ENCODE results near the gene PTH1R. TPM values are rescaled to one million over a fixed set of nuclear protein-coding genes. Genes with fewer than 3 reads are reported as not detected.
A peak's percentile ranks its signal among the peaks of the same experiment; 100 is the strongest.

The PTH1R gene
- 1 to 10 TPM; 1.4 to 1.7 TPM for total RNA-seq
- long read RNA-seq, partial matches to known transcripts, result 0 of 5 reads
- long read RNA-seq, other reads (novel, unspliced or antisense), result 0 of 5 reads

- intact Hi-C loops (cut with DNase I, micrococcal nuclease), result no loop called here
- no peak for ATAC-seq
- DNase-seq, result no peak
Observed at GRCh38 chr3:46877406-46878125, at the start of gene PTH1R. PTH1R (plus strand) TSS chr3:46877721; CDS start chr3:46883560, 5,839 bp downstream.

DNA sequence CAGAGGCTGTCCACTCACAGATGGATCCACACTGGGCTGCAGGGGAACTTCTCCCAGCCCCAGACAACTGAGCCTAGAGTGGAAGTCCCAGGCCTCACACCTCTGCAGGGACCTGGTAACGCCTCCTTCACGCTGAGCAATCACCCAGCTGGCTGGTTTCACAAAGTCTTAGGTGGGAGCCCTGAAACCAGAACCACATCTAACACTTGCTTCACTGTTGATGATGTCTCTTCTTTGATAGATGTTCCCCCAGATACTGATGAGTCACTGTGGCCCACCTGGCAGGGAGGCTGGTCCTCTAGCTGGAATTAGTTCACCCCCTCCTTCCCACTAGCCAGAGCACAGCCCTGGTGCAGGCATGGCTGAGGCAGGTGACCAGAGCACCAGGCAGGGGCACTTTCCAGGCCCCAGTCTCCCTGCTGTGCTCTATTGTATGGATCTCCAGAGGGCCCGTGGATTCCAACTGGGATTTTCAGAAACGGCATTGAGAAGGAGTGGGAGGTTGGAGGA lies 47.8 kb upstream of the PTH1R start:
- no peak for ATAC-seq
- no peak for DNase-seq
- intact Hi-C loops (cut with DNase I, micrococcal nuclease), result no loop called here

DNA sequence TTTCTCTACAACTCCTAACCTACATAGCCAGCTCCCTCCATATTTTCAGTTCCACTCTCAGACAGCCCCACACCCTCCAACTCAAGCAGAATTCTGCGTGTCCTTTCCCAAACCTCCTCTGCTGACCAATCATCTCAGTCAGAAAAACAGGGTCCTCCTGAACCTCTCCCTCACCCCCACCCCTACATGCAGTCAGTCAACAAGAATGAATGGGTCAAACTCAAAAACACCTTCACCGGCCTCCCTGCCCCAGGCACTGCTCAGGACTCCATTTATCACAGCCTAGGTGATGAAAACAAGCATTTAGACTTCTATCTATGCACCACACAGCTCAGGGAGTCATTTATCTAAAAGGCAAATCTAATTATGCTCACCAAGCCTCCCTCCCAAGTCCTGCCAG lies 46.7 kb upstream of the PTH1R start:
- intact Hi-C loops (cut with DNase I, micrococcal nuclease), result no loop called here
- no peak for DNase-seq
- no peak for ATAC-seq

DNA sequence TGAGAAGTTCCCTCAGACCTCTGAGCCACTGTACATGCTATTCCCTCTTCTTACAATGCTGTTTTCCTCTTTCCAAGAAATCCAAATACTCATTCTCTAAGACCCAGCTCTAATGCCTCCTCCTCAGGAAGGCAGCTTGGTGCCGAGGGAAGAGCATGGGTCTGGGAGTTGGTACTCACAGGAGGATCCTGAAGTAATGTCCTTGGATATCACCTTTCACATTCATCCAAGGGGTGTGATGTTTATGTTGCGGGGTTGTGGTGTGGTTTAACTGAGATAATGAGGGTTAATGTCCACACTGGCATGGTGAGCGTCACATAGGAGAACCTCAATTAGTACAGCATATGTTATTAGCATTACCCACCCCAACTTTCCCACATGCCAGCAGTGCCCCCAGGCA lies 46.2 kb upstream of the PTH1R start:
- no peak for DNase-seq
- intact Hi-C loops (cut with DNase I, micrococcal nuclease), result no loop called here

GRCh38 chr3:46831841-46832240 lies 45.7 kb upstream of the PTH1R start:
- no peak for ATAC-seq
- intact Hi-C loops (cut with DNase I, micrococcal nuclease), result no loop called here
- DNase-seq, result no peak

More for the DNA sequence above, 46.2 kb upstream of the PTH1R start:
- ATAC-seq, result no peak

DNA sequence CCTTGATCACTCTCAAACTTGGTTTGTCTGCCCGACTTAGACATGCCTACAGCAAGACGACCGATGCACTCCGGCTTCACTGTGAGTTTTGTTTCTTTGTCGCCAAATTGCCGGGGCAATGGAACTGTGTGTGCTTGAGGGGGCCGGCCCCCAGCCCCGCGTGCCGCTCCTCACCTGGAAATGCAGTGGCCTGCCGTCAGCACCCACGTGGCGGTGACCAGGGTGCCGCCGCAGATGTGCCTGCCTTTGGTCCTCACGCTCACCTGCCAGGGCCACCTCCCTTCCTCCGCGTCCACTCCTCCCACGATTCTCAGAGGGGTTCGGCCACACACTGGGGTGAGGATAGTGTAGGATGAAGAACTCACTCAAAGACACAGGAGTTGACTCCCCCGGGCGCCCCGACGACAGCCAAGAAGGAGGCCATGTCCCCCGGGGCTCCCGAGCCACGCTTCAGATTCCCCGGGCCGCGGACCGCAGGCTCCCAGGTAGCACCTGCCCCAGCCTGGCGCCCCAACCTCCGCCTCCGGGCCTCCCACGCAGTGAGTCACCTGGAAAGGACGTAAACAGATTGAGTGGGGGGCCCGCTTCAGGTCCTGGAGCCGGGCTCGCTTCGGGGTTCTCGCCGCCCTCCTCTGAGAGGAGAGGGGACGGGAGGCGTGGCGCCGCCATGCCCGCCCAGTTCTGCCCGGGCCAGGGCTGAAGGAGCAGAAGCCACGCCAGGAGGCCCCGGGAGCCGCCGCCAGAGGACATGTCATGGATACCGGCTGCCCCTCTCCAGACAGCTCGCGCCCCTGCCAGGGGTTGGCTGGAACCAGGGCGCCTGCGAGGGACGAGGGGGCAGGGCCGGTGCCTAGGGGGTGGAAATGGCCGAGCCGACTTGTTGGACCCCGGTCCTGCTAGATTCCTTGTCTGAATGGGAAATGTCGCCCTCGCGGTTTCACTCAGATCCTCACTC lies 43.9 kb upstream of the PTH1R start:
- no peak for ATAC-seq
- no peak for DNase-seq
- intact Hi-C loops (cut with DNase I, micrococcal nuclease), result no loop called here

GRCh38 chr3:46835054-46835453 lies 42.5 kb upstream of the PTH1R start:
- no peak for ATAC-seq
- intact Hi-C loops (cut with DNase I, micrococcal nuclease), result no loop called here
- no peak for DNase-seq

DNA sequence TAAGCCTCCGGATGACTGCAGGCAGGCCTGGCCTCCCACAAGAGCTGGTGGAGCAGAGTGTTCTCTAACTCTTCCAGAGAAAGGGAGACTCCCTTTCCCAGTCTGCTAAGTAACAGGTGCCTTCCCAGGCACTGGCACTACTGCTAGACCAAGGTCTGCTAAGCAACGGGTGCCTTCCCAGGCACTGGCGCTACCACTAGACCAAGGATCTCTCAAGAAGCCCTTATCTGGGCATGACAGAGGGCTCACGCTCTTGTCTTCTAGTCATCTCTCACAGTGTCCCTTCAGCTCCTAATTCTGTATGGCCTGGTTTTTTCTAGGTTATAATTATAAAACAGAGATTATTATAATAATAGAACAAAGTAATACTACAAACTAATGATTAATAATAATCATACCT lies 42.0 kb upstream of the PTH1R start:
- DNase-seq (no peak), ATAC-seq (no peak)
- intact Hi-C loops (cut with DNase I, micrococcal nuclease), result no loop called here

GRCh38 chr3:46838301-46838700 lies 39.2 kb upstream of the PTH1R start:
- ATAC-seq (no peak), DNase-seq (no peak)
- intact Hi-C loops (cut with DNase I, micrococcal nuclease), result no loop called here

GRCh38 chr3:46840491-46840890 lies 37.0 kb upstream of the PTH1R start:
- intact Hi-C loops (cut with DNase I, micrococcal nuclease), result no loop called here
- DNase-seq, result no peak
- no peak for ATAC-seq

DNA sequence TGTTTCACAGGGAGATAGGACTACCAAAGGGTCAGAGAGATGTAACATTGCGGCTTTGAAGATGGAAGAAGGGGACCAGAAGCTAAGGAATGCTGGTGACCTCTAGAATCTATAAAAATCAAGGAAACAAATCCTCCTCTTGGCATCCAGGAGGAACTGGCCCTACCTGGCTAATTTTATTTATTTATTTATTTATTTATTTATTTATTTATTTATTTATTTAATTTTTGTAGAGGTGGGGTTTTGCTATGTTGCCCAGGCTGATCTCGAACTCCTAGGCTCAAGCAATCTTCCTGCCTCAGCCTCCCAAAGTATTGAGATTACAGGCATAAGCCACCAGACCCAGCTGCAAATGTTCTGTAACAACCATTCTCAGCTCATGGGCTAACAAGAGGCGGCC lies 34.0 kb upstream of the PTH1R start:
- DNase-seq (no peak), ATAC-seq (no peak)
- intact Hi-C loops (cut with DNase I, micrococcal nuclease), result no loop called here

DNA sequence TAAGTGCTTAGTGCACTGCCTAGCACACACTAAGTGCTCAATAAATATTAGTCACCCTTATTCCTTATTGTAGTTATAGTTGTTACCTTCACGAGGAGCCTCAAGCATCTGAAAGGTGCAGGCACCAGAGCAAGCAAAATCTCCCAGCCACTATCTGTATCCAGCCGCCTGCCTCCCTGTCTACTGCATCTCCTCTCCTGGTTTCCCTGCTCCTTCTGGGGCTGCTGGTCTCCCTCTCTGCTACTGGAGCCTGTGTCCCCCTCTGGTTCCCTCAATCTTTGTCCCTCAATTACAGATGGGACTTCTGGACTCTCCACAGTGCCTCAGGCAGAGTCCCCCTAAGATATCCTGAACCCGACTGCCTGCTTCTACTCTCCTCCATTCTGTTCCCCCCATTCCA lies 33.1 kb upstream of the PTH1R start:
- intact Hi-C loops (cut with DNase I, micrococcal nuclease), result no loop called here
- no peak for ATAC-seq

GRCh38 chr3:46844881-46845312 lies 32.6 kb upstream of the PTH1R start:
- no peak for ATAC-seq
- intact Hi-C loops (cut with DNase I, micrococcal nuclease), result no loop called here
- DNase-seq, result no peak

More for the DNA sequence above, 33.1 kb upstream of the PTH1R start:
- no peak for DNase-seq

DNA sequence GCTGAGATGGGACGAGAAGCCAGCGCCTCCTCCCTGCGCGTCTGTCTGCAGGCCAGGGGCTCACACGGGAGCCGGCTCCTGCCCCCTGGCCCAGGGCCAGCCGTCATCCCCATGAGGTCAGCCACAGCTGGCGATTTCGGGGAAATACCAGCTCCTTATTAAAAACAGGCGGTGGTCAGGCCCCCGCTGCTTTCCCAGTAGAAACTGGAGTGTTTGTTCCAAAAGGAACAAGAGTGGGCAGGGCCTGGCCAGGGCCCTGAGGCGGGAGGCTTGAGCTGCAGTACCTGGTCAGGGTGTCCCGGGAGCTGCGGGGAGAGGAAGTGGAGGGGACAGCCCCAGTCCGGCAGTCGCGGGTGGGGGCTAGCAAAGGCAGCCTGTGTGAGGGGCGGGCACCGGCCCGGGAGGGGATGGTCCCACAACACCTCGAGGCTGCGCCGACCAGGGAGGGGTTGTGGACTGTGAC lies 32.1 kb upstream of the PTH1R start:
- no peak for DNase-seq
- intact Hi-C loops (cut with DNase I, micrococcal nuclease), result no loop called here
- ATAC-seq, result peak; percentile 71

DNA sequence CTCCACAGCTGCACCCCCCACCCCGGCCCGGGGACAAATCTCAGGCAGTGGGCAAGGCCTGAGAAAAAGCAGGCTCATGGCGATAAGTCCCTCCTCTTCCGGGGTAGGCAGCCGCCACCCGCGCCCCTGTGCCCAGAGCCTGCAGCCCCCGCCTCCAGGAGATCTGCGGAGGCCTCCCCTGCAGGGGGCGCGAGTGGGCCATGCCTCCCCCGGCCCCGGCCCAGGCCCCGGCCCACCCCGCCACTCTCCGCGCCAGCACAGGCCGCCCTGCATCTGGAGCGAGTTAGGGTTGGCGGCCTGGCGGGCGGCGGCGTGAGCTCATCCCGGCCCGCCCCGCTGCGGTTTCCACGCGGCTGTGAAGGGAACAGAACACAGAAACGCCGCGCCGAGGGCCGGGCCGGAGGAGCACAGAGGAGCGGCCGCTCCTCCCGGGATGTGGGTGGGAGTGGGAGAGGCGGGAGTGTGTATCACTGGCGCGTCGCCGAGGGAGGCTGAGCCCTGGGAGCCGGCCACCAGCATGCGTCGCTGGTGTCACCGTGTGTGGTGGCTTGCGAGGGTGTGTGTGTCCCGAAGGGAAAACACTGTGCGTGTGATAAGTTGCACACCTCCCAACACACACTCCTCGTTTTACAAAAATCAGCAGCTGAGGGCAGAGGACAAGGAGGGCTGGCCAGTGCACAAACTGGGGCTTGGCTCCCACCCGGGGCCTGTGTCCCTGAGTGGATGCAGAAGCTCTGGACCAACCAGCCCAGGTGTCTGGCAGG lies 31.5 kb upstream of the PTH1R start:
- ATAC-seq, result peak; percentile 82
- intact Hi-C loops (cut with DNase I, micrococcal nuclease), result no loop called here
- peak; percentile 70 to 82 for DNase-seq

DNA sequence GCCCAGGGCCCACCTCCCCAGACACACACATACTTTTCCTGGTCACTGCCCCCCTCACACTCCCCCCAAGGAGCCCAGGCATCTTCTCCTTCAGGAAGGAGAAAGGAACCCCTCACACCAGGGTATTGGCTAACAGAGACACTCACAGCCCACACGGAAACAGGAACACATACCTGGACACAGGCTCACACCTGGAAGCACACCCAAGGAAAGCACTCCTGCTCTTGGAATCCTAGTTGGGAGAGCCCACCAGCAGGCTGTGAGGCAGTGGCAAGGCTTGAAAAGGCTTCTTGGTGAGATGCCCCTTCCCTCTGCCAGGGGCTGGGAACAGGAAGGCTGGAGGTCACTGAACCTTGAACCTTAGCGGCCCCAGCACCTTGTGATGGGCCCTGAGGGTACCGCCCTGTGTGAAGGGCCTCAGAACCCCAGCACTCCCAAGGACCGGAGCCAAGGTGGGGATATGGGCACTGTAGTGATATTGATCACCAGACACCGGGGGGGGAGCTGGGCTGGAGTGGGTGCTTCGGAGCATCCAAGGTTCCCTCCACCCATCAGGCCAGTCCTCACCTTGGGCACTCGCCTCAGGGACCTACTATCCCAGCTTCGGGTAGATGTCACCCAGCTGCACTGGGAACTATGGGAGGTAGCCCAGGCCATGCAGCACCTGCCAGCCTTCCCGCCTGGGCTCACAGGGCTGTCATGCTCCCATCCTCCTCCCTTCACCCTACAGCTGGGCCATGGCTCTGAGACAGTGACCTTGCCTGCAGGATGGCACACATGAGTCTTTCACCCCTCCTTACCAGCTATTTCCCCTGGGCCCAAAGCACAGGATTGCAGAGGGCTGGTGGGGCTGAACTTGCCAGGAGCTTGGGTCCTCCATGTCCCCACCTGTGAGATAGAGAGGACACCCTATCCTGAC lies 30.6 kb upstream of the PTH1R start:
- intact Hi-C loops (cut with DNase I, micrococcal nuclease), result no loop called here
- DNase-seq, result peak in 1 of 2 donors; percentile 23

GRCh38 chr3:46847744-46848143 lies 29.8 kb upstream of the PTH1R start:
- DNase-seq (no peak), ATAC-seq (no peak)
- intact Hi-C loops (cut with DNase I, micrococcal nuclease), result no loop called here

More for the DNA sequence above, 30.6 kb upstream of the PTH1R start:
- no peak for ATAC-seq
